Prostate gland (tissue), 2 donors: ENCODE data around the gene PSMB8. TPM values are rescaled to one million over a fixed set of nuclear protein-coding genes. Genes with fewer than 3 reads are reported as not detected.

ENCODE experiments used
- DNase-seq: peaks from one replicate; pipeline ENCODE4 v3.0.0-alpha.2; 2019; ENCODE audit warnings: low spot score
- H3K27ac ChIP-seq, 2 donors: fragments of 200-600 bp; sonication (generic); 2 replicates each; pipeline ENCODE4 v1.5.1; 2017 to 2019
- H3K27me3 ChIP-seq: fragments of 200-600 bp; sonication (generic); replicated peaks from 2 replicates; pipeline ENCODE4 v1.5.1; 2019; ENCODE audit not compliant: insufficient read depth
- H3K36me3 ChIP-seq, 2 donors: fragments of 200-600 bp; sonication (generic); 1 replicate in 1 of 2; 2 replicates in 1 of 2; pipeline versions ENCODE4 v1.5.1 to v1.8.1; 2017 to 2019
- H3K4me1 ChIP-seq: fragments of 200-600 bp; sonication (generic); replicated peaks from 2 replicates; pipeline ENCODE4 v1.5.1; 2019
- H3K4me3 ChIP-seq, 2 donors: fragments of 200-600 bp; sonication (generic); 2 replicates each; pipeline ENCODE4 v1.5.1; 2017 to 2019
- H3K9me3 ChIP-seq: fragments of 200-600 bp; sonication (generic); 2 replicates; pipeline ENCODE4 v1.5.1; 2017
- POLR2A ChIP-seq: fragments of 450-650 bp; IDR thresholded peaks from one replicate; pipeline ENCODE4 v1.6.1; 2016; ENCODE audit warnings: antibody characterized with exemption, mild to moderate bottlenecking
- POLR2AphosphoS5 ChIP-seq: sonication (generic); formaldehyde crosslinking; IDR thresholded peaks from one replicate; pipeline ENCODE4 v1.6.1; 2017; ENCODE audit warnings: antibody characterized with exemption
- WGBS: methylation state at CpG from one replicate; pipeline ENCODE4 v1.1.5; 2018; 5-methylcytosine and 5-hydroxymethylcytosine counted together
- intact Hi-C: fragments of 100-400 bp; cut with DNase I; formaldehyde crosslinking; loops from one replicate; pipeline ENCODE4 v1.14.2; 2022
- total RNA-seq, 2 donors: library from RNA; depleted of rRNA; stranded (reverse); fragments of >200 nt; gene quantifications; one replicate each; pipeline ENCODE4 v1.1.0, GENCODE V29; 2016
- TF ChIP-seq, protein P1 (sequence below), 4 experiments: fragments of 200-600 bp in 2 of 4; fragments of 450-650 bp in 2 of 4; sonication (generic) in 2 of 4; IDR thresholded peaks; 1 replicate in 3 of 4; 2 replicates in 1 of 4; pipeline ENCODE4 v1.5.1; 2016 to 2019; ENCODE audit warnings: antibody characterized with exemption in 4 of 4, mild to moderate bottlenecking in 2 of 4, moderate library complexity in 2 of 4

PSMB8 gene
- total RNA-seq, 2 donors from 2014 or later = 30.7 to 47.3 TPM

- Histone ChIP-seq H3K27ac (no peak overlapping the region), H3K27me3 (no peaks in the 10 kb centered on the region), H3K4me3 (no peak overlapping the region), H3K36me3 (no peaks in the 10 kb centered on the region), H3K4me1 (peaks cover 3% of the 10 kb centered on the region), H3K9me3 (no peaks in the 10 kb centered on the region)
- TF ChIP-seq POLR2A (no peak), POLR2AphosphoS5 (no peak)
- TF ChIP-seq, protein P1, sequence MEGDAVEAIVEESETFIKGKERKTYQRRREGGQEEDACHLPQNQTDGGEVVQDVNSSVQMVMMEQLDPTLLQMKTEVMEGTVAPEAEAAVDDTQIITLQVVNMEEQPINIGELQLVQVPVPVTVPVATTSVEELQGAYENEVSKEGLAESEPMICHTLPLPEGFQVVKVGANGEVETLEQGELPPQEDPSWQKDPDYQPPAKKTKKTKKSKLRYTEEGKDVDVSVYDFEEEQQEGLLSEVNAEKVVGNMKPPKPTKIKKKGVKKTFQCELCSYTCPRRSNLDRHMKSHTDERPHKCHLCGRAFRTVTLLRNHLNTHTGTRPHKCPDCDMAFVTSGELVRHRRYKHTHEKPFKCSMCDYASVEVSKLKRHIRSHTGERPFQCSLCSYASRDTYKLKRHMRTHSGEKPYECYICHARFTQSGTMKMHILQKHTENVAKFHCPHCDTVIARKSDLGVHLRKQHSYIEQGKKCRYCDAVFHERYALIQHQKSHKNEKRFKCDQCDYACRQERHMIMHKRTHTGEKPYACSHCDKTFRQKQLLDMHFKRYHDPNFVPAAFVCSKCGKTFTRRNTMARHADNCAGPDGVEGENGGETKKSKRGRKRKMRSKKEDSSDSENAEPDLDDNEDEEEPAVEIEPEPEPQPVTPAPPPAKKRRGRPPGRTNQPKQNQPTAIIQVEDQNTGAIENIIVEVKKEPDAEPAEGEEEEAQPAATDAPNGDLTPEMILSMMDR (IDR thresholded peaks at IDR 0.05) = no peak
- no peak for DNase-seq
- 82% methylated on average over 5 of the region's 5 CpGs for WGBS
- intact Hi-C loops = no loop called here
Observed at GRCh38 chr6:32858194-32858593, 14.3 kb upstream of the PSMB8 start.

DNA sequence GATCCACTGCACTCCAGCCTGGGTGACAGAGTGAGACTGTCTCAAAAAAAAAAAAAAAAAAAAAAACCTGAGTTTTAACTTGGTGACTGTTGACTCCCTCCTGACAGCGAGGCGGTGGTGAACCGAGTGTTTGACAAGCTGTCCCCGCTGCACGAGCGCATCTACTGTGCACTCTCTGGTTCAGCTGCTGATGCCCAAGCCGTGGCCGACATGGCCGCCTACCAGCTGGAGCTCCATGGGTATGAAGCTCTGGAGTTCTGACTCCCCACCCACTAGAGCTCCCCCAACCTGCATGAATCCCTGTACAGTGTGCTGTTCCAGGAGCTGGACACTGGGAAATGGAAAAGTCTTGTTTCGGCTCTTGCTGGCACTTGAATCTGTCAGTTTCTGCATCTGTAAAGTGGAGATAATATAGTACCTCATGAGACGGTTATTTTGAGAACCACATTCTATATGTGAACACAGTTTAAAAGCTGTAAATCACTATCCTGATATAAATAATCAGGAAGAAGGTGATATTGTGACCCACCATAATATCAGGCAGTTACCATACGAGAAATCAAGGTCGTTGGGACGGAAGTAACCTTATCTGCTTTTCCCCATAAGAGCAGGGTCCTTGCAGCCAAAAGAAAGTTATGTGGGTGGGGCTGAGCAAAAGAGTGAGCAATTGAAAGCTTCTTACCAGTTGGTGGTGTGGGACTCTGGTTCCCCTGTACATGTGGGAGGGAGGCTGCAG, 13.5 kb upstream of the PSMB8 start:
- no peak for TF ChIP-seq POLR2A
- TF ChIP-seq, protein P1 (IDR thresholded peaks at IDR 0.05) = no peak
- TF ChIP-seq POLR2AphosphoS5 = no peak

GRCh38 chr6:32855467-32856174, 11.8 kb upstream of the PSMB8 start:
- Histone ChIP-seq H3K4me3 (no peak overlapping the region), H3K27me3 (no peaks in the 10 kb centered on the region), H3K4me1 (peaks cover 10% of the 10 kb centered on the region), H3K27ac (peak overlapping the region in 1 of 2 donors; percentile 99), H3K36me3 (no peaks in the 10 kb centered on the region), H3K9me3 (no peaks in the 10 kb centered on the region)
- DNase-seq = no peak
- intact Hi-C loops = no loop called here
- WGBS = 78% methylated on average over 8 of the region's 8 CpGs
- TF ChIP-seq POLR2AphosphoS5 = no peak
- TF ChIP-seq POLR2A = no peak
- TF ChIP-seq, protein P1 (IDR thresholded peaks at IDR 0.05) = no peak

More for the DNA sequence above, 13.5 kb upstream of the PSMB8 start:
- H3K4me3 ChIP-seq = no peak overlapping the region
- DNase-seq = no peak
- H3K27me3 ChIP-seq = no peaks in the 10 kb centered on the region
- intact Hi-C loops = no loop called here
- peaks cover 5% of the 10 kb centered on the region for H3K4me1 ChIP-seq
- no peaks in the 10 kb centered on the region for H3K9me3 ChIP-seq
- no peaks in the 10 kb centered on the region for H3K36me3 ChIP-seq
- 89% methylated on average over 14 of the region's 14 CpGs for WGBS
- H3K27ac ChIP-seq = no peak overlapping the region

- Histone ChIP-seq H3K9me3 (no peaks in the 10 kb centered on the region), H3K4me3 (peak overlapping the region; percentile 89 to 97), H3K27ac (peak overlapping the region; percentile 99), H3K36me3 (no peaks in the 10 kb centered on the region), H3K27me3 (no peaks in the 10 kb centered on the region), H3K4me1 (peaks cover 10% of the 10 kb centered on the region)
- no peak for TF ChIP-seq POLR2AphosphoS5
- TF ChIP-seq, protein P1 (IDR thresholded peaks at IDR 0.05) = no peak
- TF ChIP-seq POLR2A = no peak
- 16% methylated on average over 24 of the region's 24 CpGs for WGBS
- intact Hi-C loops = no loop called here
- peak; percentile 43 for DNase-seq
Observed at GRCh38 chr6:32854376-32855178, 10.7 kb upstream of the PSMB8 start.
